ENCODE data around the gene MDC1. TPM values are rescaled to one million over a fixed set of nuclear protein-coding genes. Genes with fewer than 3 reads are reported as not detected.

Gene MDC1
- total RNA-seq, 1 experiment from 2014 or later, result 77.6 TPM

DNA sequence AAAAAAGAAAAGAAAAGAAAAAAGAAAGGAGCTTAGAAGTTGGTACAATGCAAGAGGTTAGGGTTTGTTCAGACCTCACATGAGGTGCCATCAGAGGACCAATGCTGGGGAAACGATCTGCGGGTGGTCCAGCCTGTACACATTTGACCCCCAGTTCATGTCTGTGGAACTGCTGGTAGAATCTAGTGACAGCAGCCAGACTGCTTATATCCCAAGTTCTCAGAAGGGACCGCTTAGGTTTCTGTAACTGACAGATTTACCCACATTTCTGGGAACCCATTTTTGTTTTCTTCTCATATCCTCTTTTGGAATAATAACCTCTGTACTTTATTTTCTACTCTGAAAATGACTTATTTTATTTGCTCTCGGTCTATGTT, 35.3 kb downstream of the MDC1 start:
- Histone ChIP-seq H2BK120ac (ENCODE audit: low read depth, low read length, poor library complexity, severe bottlenecking) (no peak overlapping the region), H3K4ac (ENCODE audit: low read depth, low read length) (no peak overlapping the region), H3K23ac (ENCODE audit: insufficient read length, low read depth, low read length) (no peak overlapping the region), H2BK12ac (ENCODE audit: insufficient read length, low read depth, low read length) (no peak overlapping the region), H3K4me2 (ENCODE audit: insufficient read depth, insufficient read length, low read length) (no peak overlapping the region), H3K27me3 (ENCODE audit: insufficient read depth, low read length) (no peaks in the 10 kb centered on the region), H3K27ac (ENCODE audit: insufficient read length, low read depth, low read length) (no peak overlapping the region), H3K79me2 (ENCODE audit: insufficient read depth, low read length) (peaks cover 2% of the 10 kb centered on the region; the same call in 1 of the 2 replicates), H3K56ac (ENCODE audit: insufficient read length, low read depth, low read length) (no peak overlapping the region), H4K91ac (ENCODE audit: insufficient read length, low read depth, low read length) (no peak overlapping the region), H3K23me2 (ENCODE audit: insufficient read length, low read depth, low read length, poor library complexity, severe bottlenecking) (peaks cover 13% of the 10 kb centered on the region), H4K8ac (replicated peaks; ENCODE audit: insufficient read length, low read depth, low read length) (no peak overlapping the region), H4K20me1 (ENCODE audit: control insufficient read depth, insufficient read depth, insufficient read length) (no peaks in the 10 kb centered on the region), H4K5ac (ENCODE audit: insufficient read length, low read depth, low read length) (no peak overlapping the region), H2BK20ac (ENCODE audit: low read depth, low read length, poor library complexity, severe bottlenecking) (no peak overlapping the region), H2BK15ac (ENCODE audit: low read depth, low read length) (no peak overlapping the region), H3K4me1 (ENCODE audit: insufficient read depth, low read length) (peaks cover 14% of the 10 kb centered on the region; the same call in 1 of the 2 replicates), H2AK5ac (ENCODE audit: insufficient read length, low read length) (no peak overlapping the region), H2BK5ac (ENCODE audit: insufficient read length, low read length) (no peak overlapping the region), H3K18ac (ENCODE audit: insufficient read length, low read depth, low read length) (no peak overlapping the region), H3T11ph (ENCODE audit: low read length) (no peak overlapping the region), H3K9ac (ENCODE audit: extremely low read depth, insufficient read length, low read length) (no peak overlapping the region), H3K9me3 (ENCODE audit: control insufficient read depth, low read depth, low read length) (no peaks in the 10 kb centered on the region), H2AFZ (ENCODE audit: low read length) (no peak overlapping the region), H3K79me1 (ENCODE audit: insufficient read depth, low read depth, low read length, poor library complexity, severe bottlenecking) (no peaks in the 10 kb centered on the region), H3K14ac (ENCODE audit: insufficient read depth, low read length) (no peak overlapping the region)
- peaks cover 3 to 31% (median 25%) of the 10 kb centered on the region in 3 experiments; a peak in 6 of 7 replicates for H3K36me3 Mint-ChIP-seq (ENCODE audit: insufficient read depth in 1 of 3, low read depth in 3 of 3)
- DNase-seq, result no peak
- peaks cover 58 to 62% of the 10 kb centered on the region in 2 experiments for H3K4me1 Mint-ChIP-seq
- H3K27ac Mint-ChIP-seq, result peak overlapping the region; percentile 62 to 79 (median 65); a peak in 3 of 7 replicates
- TF ChIP-seq, protein P1, sequence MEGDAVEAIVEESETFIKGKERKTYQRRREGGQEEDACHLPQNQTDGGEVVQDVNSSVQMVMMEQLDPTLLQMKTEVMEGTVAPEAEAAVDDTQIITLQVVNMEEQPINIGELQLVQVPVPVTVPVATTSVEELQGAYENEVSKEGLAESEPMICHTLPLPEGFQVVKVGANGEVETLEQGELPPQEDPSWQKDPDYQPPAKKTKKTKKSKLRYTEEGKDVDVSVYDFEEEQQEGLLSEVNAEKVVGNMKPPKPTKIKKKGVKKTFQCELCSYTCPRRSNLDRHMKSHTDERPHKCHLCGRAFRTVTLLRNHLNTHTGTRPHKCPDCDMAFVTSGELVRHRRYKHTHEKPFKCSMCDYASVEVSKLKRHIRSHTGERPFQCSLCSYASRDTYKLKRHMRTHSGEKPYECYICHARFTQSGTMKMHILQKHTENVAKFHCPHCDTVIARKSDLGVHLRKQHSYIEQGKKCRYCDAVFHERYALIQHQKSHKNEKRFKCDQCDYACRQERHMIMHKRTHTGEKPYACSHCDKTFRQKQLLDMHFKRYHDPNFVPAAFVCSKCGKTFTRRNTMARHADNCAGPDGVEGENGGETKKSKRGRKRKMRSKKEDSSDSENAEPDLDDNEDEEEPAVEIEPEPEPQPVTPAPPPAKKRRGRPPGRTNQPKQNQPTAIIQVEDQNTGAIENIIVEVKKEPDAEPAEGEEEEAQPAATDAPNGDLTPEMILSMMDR (conservative IDR thresholded peaks at IDR 0.05), result no peak
- H3K4me3 Mint-ChIP-seq, result peak overlapping the region; percentile 35 to 73; a peak in 3 of 5 replicates
- H3K9me3 Mint-ChIP-seq, result no peaks in the 10 kb centered on the region; a peak in 1 of 5 replicates
- no CpG with 5 or more reads among the region's 4 CpGs for WGBS (ENCODE audit: extremely low coverage, insufficient read length, low lambda C conversion rate)
- H3K27me3 Mint-ChIP-seq (ENCODE audit: low read depth), result peaks cover 3% of the 10 kb centered on the region; the same call in 1 of the 2 replicates

All from H9 (cell line).